HCT116 (cell line): Measurements from ENCODE around the gene TMEM185B. TPM values are rescaled to one million over a fixed set of nuclear protein-coding genes. Genes with fewer than 3 reads are reported as not detected.

Experiments used
- ATAC-seq: fragments of 200-7000 bp; cut with Tn5 transposase; 2 replicates; pipeline ENCODE4 v1.9.1; 2020; ENCODE audit warnings: mild to moderate bottlenecking, moderate library complexity
- BruUV-seq: library from RNA; stranded (reverse); fragments of 400-500 nt; replicated peaks from 2 replicates; lab custom pipeline; 2021; lab: Mats Ljungman, UMichigan
- CTCF ChIA-PET: fragments of 300-600 bp; sonication (Branson Sonifier 250); formaldehyde crosslinking; loops from one replicate; lab custom pipeline; 2021; ENCODE audit warnings: antibody characterized with exemption; lab: Charles Lee
- POLR2A ChIA-PET: fragments of 300-600, 350-600 bp; sonication (Branson Sonifier 250); formaldehyde crosslinking; loops from one replicate; lab custom pipeline; 2021; ENCODE audit warnings: antibody characterized with exemption; lab: Charles Lee
- RAD21 ChIA-PET, 2 experiments: fragments of 300-600 bp; sonication (Branson Sonifier 250); formaldehyde crosslinking; loops; one replicate each; lab custom pipeline; 2023; ENCODE audit warnings: low total read pairs in 2 of 2; ENCODE audit not compliant: uncharacterized antibody in 2 of 2, unreplicated experiment in 2 of 2, low non-redundant PET in 1 of 2; lab: Charles Lee
- DNase-seq: peaks from one replicate; pipeline ENCODE4 v3.0.0-alpha.2; 2010; ENCODE audit warnings: low read depth, low spot score
- H2AFZ ChIP-seq: fragments of 200-600 bp; shearing (Covaris generic), sonication (generic); 2 replicates; pipeline ENCODE4 v1.6.1; 2017; ENCODE audit warnings: low read depth, mixed run types, mixed read lengths, antibody characterized with exemption, low read length; ENCODE audit not compliant: poor library complexity, severe bottlenecking
- H3K27ac ChIP-seq: 2 replicates; pipeline ENCODE4 v1.5.1; 2012; ENCODE audit warnings: low read depth, low read length
- H3K27me3 ChIP-seq: fragments of 200-600 bp; sonication (generic); 2 replicates; pipeline ENCODE4 v1.6.1; 2016; ENCODE audit warnings: mixed run types, low read length, mixed read lengths; ENCODE audit not compliant: insufficient read depth
- H3K36me3 ChIP-seq, 2 experiments: fragments of 200-500 bp in 1 of 2; fragments of 200-600 bp in 1 of 2; sonication (Bioruptor generic) in 1 of 2; sonication (generic) in 1 of 2; 2 replicates each; pipeline versions ENCODE4 v1.5.1 to v1.6.1; 2014 to 2016; ENCODE audit warnings: low read length in 2 of 2, inconsistent platforms in 1 of 2, mixed read lengths in 1 of 2, mixed run types in 1 of 2; ENCODE audit not compliant: insufficient read depth in 2 of 2, control insufficient read depth in 1 of 2
- H3K4me1 ChIP-seq, 2 experiments: fragments of 200-600 bp in 1 of 2; sonication (generic) in 1 of 2; 2 replicates each; pipeline versions ENCODE4 v1.5.1 to v1.6.1; 2012 to 2017; ENCODE audit warnings: low read length in 2 of 2, inconsistent platforms in 1 of 2, mild to moderate bottlenecking in 1 of 2, mixed read lengths in 1 of 2, mixed run types in 1 of 2, moderate library complexity in 1 of 2; ENCODE audit not compliant: insufficient read depth in 2 of 2, control insufficient read depth in 1 of 2
- H3K4me2 ChIP-seq: fragments of 200-600 bp; sonication (generic); 2 replicates; pipeline ENCODE4 v1.6.1; 2017; ENCODE audit warnings: mixed run types, low read length, mixed read lengths
- H3K4me3 ChIP-seq, 2 experiments: fragments of 200-600 bp in 1 of 2; sonication (generic) in 1 of 2; replicated peaks in 1 of 2; 2 replicates each; pipeline ENCODE4 v1.5.1; 2011 to 2016; ENCODE audit warnings: low read length in 2 of 2, control low read depth in 1 of 2, low read depth in 1 of 2, mild to moderate bottlenecking in 1 of 2, mixed read lengths in 1 of 2, mixed run types in 1 of 2
- H3K79me2 ChIP-seq: fragments of 200-600 bp; sonication (generic); 2 replicates; pipeline ENCODE4 v1.6.1; 2017; ENCODE audit warnings: mild to moderate bottlenecking, mixed run types, low read length, moderate library complexity, mixed read lengths; ENCODE audit not compliant: insufficient read depth
- H3K9ac ChIP-seq: fragments of 200-600 bp; sonication (generic); 2 replicates; pipeline ENCODE4 v1.6.1; 2016; ENCODE audit warnings: low read length, mixed read lengths
- H3K9me2 ChIP-seq: fragments of 200-600 bp; sonication (generic), shearing (Covaris generic); 2 replicates; pipeline ENCODE4 v1.6.1; 2017; ENCODE audit warnings: mixed run types, mild to moderate bottlenecking, moderate library complexity; ENCODE audit not compliant: insufficient read depth
- H3K9me3 ChIP-seq, 2 experiments: fragments of 200-500 bp in 1 of 2; fragments of 200-600 bp in 1 of 2; sonication (Bioruptor generic) in 1 of 2; sonication (generic) in 1 of 2; 2 replicates each; pipeline ENCODE4 v1.6.1; 2014 to 2017; ENCODE audit warnings: low read length in 2 of 2, mixed read lengths in 2 of 2, inconsistent platforms in 1 of 2, low read depth in 1 of 2, mild to moderate bottlenecking in 1 of 2, mixed run types in 1 of 2, moderate library complexity in 1 of 2; ENCODE audit not compliant: control insufficient read depth in 1 of 2, insufficient read depth in 1 of 2
- H4K20me1 ChIP-seq: fragments of 200-600 bp; sonication (generic), shearing (Covaris generic); 2 replicates; pipeline ENCODE4 v1.6.1; 2017; ENCODE audit warnings: mixed run types, mild to moderate bottlenecking, moderate library complexity; ENCODE audit not compliant: insufficient read depth
- CEBPB ChIP-seq: IDR thresholded peaks from 2 replicates; pipeline ENCODE4 v1.6.1; 2012; ENCODE audit warnings: low read depth
- EGR1 ChIP-seq: IDR thresholded peaks from 2 replicates; pipeline ENCODE4 v1.6.1; 2012; ENCODE audit warnings: low read depth
- ELF1 ChIP-seq: IDR thresholded peaks from 2 replicates; pipeline ENCODE4 v1.6.1; 2012; ENCODE audit warnings: low read depth, borderline replicate concordance
- EZH2phosphoT487 ChIP-seq: fragments of 200-600 bp; IDR thresholded peaks from 2 replicates; pipeline ENCODE4 v1.6.1; 2018; ENCODE audit warnings: antibody characterized with exemption, borderline replicate concordance
- FOSL1 ChIP-seq: IDR thresholded peaks from 2 replicates; pipeline ENCODE4 v1.6.1; 2012; ENCODE audit warnings: low read depth
- JUND ChIP-seq: IDR thresholded peaks from 2 replicates; pipeline ENCODE4 v1.6.1; 2012
- POLR2A ChIP-seq: IDR thresholded peaks from 2 replicates; pipeline ENCODE4 v1.7.0; 2011; ENCODE audit warnings: borderline replicate concordance; ENCODE audit not compliant: insufficient read depth, insufficient read length; ENCODE audit errors: extremely low read depth
- POLR2AphosphoS5 ChIP-seq: IDR thresholded peaks from 2 replicates; pipeline ENCODE4 v1.6.1; 2011; ENCODE audit warnings: mild to moderate bottlenecking, low read depth, low read length, moderate library complexity
- SIN3A ChIP-seq: IDR thresholded peaks from 2 replicates; pipeline ENCODE4 v1.6.1; 2012; ENCODE audit warnings: low read depth
- SP1 ChIP-seq: IDR thresholded peaks from 2 replicates; pipeline ENCODE4 v1.6.1; 2012; ENCODE audit warnings: low read depth
- SRF ChIP-seq: IDR thresholded peaks from 2 replicates; pipeline ENCODE4 v1.6.1; 2012; ENCODE audit warnings: low read depth
- YY1 ChIP-seq: IDR thresholded peaks from 2 replicates; pipeline ENCODE4 v1.6.1; 2011; ENCODE audit warnings: low read length, low read depth, moderate library complexity, mild to moderate bottlenecking; ENCODE audit not compliant: insufficient replicate concordance; ENCODE audit errors: extremely low read depth
- ZFX ChIP-seq: fragments of 450-650 bp; IDR thresholded peaks from 2 replicates; pipeline ENCODE4 v1.6.1; 2017
- ZNF274 ChIP-seq: fragments of 200-500 bp; sonication (Bioruptor generic); IDR thresholded peaks from 2 replicates; pipeline ENCODE4 v1.6.1; 2014; ENCODE audit warnings: mild to moderate bottlenecking, low read depth, low read length, inconsistent platforms
- intact Hi-C: fragments of 100-400 bp; cut with micrococcal nuclease; formaldehyde crosslinking; loops from 2 replicates; pipeline ENCODE4 v1.10.0; 2022
- total RNA-seq: library from RNA; stranded (reverse); gene quantifications from one replicate; pipeline ENCODE4 v1.2.1, GENCODE V29; 2021; ENCODE audit not compliant: unreplicated experiment
- TF ChIP-seq, protein P1 (sequence below): IDR thresholded peaks from 2 replicates; pipeline ENCODE4 v1.6.1; 2012
- TF ChIP-seq, protein P2 (sequence below): IDR thresholded peaks from 2 replicates; pipeline ENCODE4 v1.6.1; 2012
- TF ChIP-seq, protein P3 (sequence below): IDR thresholded peaks from 2 replicates; pipeline ENCODE4 v1.6.1; 2011; ENCODE audit warnings: mild to moderate bottlenecking, low read length, moderate library complexity; ENCODE audit not compliant: insufficient replicate concordance; ENCODE audit errors: extremely low read depth
- TF ChIP-seq, protein P4 (sequence below), 3 experiments: fragments of 200-600 bp in 1 of 3; sonication (generic) in 1 of 3; IDR thresholded peaks in 2 of 3; conservative IDR thresholded peaks in 1 of 3; 2 replicates each; pipeline ENCODE4 v1.5.1; 2012 to 2017; ENCODE audit warnings: low read depth in 2 of 3, low read length in 2 of 3, antibody characterized with exemption in 1 of 3, borderline replicate concordance in 1 of 3, control low read depth in 1 of 3, mild to moderate bottlenecking in 1 of 3, mixed read lengths in 1 of 3, mixed run types in 1 of 3, moderate library complexity in 1 of 3; ENCODE audit not compliant: insufficient read depth in 1 of 3
- TF ChIP-seq, protein P5 (sequence below): IDR thresholded peaks from 2 replicates; pipeline ENCODE4 v1.6.1; 2012; ENCODE audit warnings: low read depth

The TMEM185B gene
- total RNA-seq, 1 experiment from 2014 or later = 27.1 TPM

DNA sequence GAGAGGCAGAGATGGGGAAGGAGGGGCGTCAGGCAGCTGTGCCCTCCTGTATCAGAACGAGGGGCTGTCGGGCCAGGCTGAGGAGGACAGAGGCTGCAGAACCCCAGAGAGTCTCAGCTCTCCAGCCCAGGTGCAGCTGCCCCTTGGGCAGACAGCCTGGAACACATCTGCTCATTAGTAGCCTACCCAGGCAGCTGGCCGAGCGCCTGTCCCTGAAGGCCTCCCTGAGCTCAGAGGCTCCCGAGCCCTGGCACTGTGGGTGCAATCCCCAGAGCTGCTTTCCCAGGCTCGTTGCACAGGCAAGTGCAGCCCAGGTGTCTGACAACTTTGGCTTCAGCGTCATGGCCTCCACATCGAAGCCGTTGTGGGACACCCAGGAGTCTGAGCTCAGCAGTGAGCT lies 13.1 kb upstream of the TMEM185B start:
- TF ChIP-seq EGR1 (no peak), ZNF274 (no peak), EZH2phosphoT487 (no peak), SIN3A (no peak), ZFX (no peak), POLR2AphosphoS5 (no peak), POLR2A (no peak), SP1 (no peak), SRF (no peak), YY1 (no peak), FOSL1 (no peak), JUND (no peak), ELF1 (no peak), CEBPB (no peak)
- TF ChIP-seq, protein P1, sequence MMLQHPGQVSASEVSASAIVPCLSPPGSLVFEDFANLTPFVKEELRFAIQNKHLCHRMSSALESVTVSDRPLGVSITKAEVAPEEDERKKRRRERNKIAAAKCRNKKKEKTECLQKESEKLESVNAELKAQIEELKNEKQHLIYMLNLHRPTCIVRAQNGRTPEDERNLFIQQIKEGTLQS = no peak
- TF ChIP-seq, protein P2, sequence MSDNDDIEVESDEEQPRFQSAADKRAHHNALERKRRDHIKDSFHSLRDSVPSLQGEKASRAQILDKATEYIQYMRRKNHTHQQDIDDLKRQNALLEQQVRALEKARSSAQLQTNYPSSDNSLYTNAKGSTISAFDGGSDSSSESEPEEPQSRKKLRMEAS = no peak
- TF ChIP-seq, protein P3, sequence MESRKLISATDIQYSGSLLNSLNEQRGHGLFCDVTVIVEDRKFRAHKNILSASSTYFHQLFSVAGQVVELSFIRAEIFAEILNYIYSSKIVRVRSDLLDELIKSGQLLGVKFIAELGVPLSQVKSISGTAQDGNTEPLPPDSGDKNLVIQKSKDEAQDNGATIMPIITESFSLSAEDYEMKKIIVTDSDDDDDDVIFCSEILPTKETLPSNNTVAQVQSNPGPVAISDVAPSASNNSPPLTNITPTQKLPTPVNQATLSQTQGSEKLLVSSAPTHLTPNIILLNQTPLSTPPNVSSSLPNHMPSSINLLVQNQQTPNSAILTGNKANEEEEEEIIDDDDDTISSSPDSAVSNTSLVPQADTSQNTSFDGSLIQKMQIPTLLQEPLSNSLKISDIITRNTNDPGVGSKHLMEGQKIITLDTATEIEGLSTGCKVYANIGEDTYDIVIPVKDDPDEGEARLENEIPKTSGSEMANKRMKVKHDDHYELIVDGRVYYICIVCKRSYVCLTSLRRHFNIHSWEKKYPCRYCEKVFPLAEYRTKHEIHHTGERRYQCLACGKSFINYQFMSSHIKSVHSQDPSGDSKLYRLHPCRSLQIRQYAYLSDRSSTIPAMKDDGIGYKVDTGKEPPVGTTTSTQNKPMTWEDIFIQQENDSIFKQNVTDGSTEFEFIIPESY = no peak
- TF ChIP-seq, protein P4, sequence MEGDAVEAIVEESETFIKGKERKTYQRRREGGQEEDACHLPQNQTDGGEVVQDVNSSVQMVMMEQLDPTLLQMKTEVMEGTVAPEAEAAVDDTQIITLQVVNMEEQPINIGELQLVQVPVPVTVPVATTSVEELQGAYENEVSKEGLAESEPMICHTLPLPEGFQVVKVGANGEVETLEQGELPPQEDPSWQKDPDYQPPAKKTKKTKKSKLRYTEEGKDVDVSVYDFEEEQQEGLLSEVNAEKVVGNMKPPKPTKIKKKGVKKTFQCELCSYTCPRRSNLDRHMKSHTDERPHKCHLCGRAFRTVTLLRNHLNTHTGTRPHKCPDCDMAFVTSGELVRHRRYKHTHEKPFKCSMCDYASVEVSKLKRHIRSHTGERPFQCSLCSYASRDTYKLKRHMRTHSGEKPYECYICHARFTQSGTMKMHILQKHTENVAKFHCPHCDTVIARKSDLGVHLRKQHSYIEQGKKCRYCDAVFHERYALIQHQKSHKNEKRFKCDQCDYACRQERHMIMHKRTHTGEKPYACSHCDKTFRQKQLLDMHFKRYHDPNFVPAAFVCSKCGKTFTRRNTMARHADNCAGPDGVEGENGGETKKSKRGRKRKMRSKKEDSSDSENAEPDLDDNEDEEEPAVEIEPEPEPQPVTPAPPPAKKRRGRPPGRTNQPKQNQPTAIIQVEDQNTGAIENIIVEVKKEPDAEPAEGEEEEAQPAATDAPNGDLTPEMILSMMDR (IDR thresholded peaks at IDR 0.05 in 2 of 3, conservative IDR thresholded peaks at IDR 0.05 in 1 of 3; ENCODE audit: borderline replicate concordance in 1 of 3, insufficient read depth in 1 of 3, low read depth in 2 of 3, low read length in 2 of 3) = no peak
- TF ChIP-seq, protein P5, sequence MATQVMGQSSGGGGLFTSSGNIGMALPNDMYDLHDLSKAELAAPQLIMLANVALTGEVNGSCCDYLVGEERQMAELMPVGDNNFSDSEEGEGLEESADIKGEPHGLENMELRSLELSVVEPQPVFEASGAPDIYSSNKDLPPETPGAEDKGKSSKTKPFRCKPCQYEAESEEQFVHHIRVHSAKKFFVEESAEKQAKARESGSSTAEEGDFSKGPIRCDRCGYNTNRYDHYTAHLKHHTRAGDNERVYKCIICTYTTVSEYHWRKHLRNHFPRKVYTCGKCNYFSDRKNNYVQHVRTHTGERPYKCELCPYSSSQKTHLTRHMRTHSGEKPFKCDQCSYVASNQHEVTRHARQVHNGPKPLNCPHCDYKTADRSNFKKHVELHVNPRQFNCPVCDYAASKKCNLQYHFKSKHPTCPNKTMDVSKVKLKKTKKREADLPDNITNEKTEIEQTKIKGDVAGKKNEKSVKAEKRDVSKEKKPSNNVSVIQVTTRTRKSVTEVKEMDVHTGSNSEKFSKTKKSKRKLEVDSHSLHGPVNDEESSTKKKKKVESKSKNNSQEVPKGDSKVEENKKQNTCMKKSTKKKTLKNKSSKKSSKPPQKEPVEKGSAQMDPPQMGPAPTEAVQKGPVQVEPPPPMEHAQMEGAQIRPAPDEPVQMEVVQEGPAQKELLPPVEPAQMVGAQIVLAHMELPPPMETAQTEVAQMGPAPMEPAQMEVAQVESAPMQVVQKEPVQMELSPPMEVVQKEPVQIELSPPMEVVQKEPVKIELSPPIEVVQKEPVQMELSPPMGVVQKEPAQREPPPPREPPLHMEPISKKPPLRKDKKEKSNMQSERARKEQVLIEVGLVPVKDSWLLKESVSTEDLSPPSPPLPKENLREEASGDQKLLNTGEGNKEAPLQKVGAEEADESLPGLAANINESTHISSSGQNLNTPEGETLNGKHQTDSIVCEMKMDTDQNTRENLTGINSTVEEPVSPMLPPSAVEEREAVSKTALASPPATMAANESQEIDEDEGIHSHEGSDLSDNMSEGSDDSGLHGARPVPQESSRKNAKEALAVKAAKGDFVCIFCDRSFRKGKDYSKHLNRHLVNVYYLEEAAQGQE = no peak
- TF ChIP-seq, all 23 proteins: peak for 0
- DNase-seq (no peak), ATAC-seq (no peak)
- Histone ChIP-seq H3K27me3 (no peaks in the 10 kb centered on the region), H3K4me2 (no peak overlapping the region), H2AFZ (no peak overlapping the region), H3K4me1 (peaks cover 29 to 51% of the 10 kb centered on the region in 2 experiments), H3K9me2 (no peaks in the 10 kb centered on the region), H4K20me1 (no peaks in the 10 kb centered on the region), H3K9me3 (no peaks in the 10 kb centered on the region), H3K9ac (no peak overlapping the region), H3K4me3 (no peak overlapping the region), H3K79me2 (no peaks in the 10 kb centered on the region), H3K36me3 (no peaks in the 10 kb centered on the region), H3K27ac (no peak overlapping the region)
- intact Hi-C loops = no loop called here
- no TSS peak for BruUV-seq
- ChIA-PET RAD21 (no interaction called here), CTCF (no interaction called here), POLR2A (no interaction called here)
